AG08396 (cell line): ENCODE results near the gene CAMK1D.
"Not testable (repeated sequence)": the region's sequence is repeated elsewhere in the genome, so short reads cannot be mapped to it uniquely, and the experiment has no call there.

Source experiments
- DNase-seq: peaks from one replicate; pipeline ENCODE4 v3.0.0; 2012; ENCODE audit warnings: low spot score, mixed read lengths

The CAMK1D gene

DNA sequence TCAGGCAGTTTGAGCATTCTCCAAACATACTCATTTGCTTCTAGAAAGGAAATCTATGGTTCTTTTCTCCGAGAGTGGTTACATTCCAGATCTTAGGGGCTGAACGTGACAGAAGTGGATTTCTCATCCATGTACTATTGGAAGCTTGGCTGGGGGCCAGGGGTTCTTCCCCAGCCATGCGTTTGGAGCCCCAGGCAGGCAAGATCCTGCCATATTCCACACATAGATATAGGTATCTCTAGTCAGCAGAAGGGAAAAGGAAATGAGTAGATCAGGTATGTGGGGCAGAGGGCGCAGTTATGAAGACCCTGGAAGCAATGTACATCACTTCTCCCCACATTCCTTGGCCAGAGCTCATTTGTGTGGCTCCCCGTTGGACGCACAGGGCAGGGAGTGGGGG lies 352.3 kb downstream of the CAMK1D start:
- no peak for DNase-seq

DNA sequence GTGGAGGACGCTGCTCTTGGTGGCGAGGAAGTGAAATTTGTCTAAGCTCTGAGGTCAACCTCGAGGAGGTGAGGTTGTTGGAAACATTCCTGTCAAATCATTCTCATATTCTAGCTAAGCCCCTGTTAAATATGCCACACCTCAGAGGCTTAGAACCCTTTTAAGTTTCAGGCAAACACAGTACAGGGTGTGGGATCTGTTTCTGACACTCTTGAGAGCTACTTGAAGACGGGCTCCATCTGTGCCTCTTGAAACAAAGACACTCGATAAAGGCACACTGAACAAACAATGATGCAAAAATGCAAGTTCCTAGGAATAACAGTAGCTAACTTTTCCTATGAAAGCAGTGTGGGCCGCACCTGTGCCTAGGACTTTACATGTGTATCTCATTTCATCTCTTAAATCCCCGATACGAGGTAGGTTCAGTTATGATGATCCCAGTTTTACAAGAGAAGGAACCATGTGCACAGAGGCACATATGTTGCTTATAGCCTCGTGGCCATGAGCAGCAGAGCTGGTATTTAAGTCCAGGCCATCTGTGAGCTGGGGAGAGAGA lies 352.9 kb downstream of the CAMK1D start:
- no peak for DNase-seq

DNA sequence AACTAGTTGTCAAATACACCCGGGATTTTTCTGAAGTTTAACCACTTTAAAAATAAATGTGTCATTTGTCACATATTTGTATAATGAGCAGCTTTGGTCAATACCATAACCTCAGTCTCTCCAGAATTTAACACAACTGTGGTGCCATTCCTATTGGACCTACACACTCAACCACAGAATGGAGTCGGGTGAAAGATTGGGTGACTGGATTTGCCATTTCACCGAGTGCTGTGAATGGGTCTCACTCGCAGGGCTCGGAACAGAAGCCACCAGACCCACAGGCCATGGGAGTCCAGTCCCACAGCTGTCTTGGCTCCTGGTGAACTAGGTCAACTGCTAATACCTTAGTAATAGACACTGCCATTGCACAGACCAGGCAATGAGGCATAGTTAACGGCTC lies 353.8 kb downstream of the CAMK1D start:
- DNase-seq, result no peak

DNA sequence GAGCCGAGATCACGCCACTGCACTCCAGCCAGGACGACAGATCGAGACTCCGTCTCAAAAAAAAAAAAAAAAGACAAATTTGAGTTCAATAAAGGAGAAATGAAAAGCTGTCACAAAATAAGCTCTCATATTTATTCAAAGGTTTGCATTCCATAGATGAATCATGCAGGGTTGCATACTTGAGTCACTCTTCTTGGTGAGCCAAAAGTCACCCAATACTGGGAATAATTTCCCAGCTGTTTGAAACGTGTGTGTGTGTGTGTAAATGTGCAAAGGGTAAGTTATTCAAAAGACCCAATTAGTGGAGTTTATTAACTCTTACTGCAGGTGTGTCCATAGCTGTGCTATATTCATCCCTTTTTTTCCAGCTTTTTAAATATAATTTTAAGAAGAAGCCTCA lies 354.5 kb downstream of the CAMK1D start:
- peak; percentile 32 for DNase-seq

DNA sequence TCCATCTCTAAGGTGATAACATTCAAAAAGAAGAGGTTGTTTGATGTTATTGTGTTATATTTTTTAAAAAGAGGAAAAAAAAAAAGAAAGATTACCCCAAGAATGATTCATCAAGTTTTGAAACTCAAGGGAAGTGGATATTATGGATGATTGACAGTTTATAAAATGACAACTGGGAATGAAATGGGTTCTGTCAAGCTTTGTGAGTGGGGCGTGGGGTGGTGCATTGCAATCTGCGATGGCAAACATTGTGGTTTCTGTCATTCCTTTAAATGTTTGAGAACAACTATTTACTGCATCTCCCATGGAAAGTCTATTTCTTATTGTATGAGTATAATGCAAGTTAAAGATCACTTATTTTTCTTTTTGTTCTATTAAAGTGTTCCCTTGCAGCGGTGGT lies 355.1 kb downstream of the CAMK1D start:
- no peak for DNase-seq

DNA sequence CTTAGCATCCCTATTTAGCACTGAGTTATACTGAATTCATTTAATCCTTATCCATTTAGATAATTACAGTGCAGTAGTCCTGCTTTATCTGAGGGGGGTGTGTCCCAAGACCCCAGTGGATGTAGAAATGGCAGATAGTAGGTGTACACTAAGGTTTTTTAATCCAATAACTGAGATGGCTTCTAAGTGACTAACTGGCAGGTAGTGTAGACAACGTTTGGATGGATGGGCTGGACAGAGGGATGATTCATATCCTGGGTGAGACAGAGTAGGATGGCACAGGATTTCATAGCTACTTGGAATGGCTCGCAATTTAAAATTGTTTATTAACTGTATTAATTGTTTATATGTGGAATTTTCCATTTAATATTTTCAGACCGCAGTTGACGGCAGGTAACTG lies 356.6 kb downstream of the CAMK1D start:
- DNase-seq, result no peak

DNA sequence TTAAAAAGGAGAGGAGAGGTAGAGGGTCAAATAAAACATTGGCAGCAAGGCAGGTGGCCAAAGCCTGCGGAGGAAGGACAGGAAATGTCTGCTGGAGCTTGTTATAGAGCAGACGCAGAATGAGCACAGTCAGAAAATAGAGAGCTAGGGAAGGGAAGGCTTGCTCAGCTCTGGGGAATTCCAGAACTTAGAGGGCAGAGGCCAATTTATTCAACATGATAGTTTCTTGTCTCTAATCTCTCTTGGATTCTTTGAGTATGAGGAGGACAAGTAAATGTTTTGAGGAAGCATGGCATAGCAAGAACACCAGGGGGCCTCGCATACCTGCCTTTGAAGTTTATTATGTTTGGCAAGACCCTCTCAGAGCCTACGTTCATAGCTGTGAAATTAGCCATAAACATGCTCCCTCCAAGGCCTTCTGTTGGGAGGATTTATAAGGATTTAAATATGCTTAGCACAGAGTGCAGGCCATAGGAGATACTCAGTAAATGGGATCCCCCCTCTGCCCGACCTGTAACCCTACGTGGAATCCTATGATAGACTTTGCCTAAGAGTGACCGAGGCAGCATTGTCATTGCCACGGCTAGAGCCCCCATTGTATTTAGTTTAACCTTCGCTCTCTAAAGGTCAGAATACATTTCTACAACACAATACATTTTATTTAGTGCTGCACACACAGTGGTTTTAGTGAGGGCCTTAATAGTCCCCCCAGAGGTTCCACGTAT lies 358.3 kb downstream of the CAMK1D start:
- peak; percentile 53 for DNase-seq

DNA sequence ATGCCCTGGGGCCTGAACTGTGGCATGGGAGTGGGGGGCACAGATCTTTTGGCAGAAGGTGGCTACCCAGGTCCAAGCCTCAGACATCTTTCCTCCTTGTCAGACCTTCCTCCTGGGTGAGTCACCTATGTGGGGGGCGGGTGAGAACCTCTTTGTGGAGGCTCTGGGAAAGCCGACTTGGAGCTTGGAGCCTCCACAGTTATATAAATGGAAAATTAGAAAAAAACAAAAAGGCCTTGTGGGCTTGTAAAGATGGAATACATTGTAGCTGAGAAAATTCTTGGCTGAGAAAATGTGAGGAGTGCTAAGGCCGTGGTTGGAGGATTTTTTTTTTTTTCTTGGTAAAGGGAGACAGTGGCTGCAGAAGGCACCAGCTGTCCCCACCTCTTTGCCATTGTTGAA lies 359.7 kb downstream of the CAMK1D start:
- DNase-seq, result no peak

DNA sequence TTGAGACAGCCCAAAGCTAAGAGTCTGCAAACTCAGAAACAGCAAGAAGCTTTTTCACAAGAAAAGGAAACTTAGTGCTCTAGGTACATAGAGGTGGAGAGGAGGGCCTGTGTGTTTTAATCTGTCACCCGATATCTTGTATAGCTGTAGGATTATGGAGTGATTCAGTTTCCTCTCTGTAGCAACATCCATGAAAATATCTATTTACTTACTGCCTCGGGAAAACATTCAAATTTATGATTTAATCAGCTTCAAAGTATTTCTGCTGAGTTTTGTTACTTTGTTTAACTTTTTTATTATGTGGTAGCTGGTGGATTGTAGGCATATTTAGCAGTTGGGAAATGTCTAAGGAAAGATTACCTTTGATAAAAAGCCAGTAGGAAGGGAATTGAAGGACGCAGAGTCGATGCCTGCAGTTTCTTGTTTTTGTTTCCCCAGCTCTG lies 360.2 kb downstream of the CAMK1D start:
- DNase-seq, result no peak

DNA sequence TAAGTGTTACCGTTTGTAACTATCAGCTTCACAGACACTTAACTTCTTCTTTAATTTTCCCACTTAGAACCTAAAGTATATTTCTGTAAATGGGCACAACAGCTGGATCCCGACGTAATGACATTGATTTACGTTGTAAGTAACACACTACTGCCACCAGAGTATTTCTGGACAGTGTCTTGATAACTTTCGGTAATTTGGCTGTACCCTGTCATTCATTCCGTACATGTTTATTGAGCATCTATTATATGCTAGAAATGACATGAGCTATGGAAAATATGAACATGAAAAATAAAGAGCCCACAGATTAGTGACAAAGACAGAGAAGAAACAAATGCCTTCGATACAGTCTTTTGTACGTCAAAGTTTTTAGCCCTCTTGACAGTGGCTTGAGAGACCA lies 360.8 kb downstream of the CAMK1D start:
- DNase-seq, result no peak

DNA sequence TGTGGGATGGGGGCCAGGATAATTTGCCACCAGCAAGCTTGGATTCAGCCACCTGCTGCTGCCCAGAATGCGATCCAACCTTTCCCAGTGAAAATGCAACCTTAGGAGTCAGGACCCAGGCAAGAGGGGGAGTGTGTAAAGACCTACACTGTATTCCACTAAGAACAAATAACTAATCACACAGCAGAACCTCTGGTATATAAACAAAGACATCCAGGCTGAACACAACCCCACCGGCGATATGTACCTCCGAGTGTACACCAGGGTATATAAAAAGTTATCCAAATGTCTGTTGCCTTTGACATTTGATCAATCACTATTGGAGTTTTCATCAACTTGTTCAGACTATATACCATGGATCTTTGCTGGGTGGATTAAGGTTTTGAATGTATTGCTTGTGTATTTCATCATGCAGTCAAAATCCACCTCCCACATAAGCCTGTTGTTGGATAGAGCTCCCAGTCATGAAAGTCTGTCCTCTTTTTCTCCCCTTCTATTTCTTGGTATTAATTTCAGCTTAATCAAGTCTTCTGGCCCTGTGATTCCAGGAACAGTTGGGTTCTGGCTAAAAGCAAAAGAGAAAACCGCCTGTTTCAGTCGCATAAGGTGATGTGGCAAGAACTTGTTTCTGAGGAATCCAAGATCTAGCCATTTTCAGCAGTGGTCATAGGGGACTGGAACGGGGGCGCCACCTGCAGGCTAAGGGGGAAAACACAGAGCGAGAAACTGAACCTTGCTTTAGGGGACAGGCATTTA lies 361.4 kb downstream of the CAMK1D start:
- DNase-seq, result peak; percentile 72

DNA sequence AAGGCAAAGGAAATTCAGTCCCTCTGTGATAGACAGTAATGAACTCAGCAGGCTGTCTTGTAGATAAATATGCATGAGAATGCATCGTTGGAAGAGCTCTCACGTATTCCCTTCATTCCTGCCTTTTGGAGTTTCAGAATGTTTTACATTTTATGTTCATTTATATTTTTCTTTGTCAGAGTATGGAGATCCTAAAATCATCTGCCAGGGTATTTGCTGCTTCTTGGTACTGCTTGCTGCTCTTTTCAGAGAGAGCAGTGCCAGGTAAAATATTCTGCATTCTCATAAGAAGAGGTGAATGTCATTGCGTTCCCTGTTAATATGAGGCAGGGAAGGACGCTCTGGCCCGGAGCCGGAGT lies 362.0 kb downstream of the CAMK1D start:
- DNase-seq, result no peak

DNA sequence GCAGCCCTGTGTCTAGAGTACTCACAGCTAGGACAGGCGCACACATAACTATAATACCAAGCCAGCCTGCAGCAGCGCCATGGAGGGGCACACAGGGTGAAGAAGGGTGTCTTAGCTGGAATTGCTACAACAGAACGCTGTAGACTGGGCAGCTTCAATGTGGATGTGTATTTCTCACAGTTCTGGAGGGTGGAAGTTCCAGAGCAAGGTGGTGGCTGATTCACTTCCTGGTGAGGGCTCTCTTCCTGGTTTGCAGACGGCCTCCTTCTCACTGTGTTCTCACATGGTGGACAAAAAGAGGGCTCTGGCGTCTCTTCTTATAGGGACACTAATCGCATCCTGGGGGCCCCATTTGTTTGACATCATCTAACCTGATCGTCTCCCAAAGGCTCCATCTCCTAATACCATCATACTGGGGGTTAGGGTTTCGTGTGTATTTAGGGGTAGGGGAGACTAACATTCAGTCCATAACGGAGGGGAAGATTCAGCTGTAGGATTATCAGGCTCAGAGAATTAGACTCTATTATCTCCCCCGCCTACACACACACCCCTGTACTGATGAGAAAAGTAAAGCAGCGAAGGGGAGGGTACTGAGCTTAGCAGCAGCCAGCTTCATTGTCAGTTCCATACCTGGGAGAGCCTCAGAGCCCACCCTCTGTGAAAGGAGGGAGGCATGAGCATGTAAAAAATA lies 363.1 kb downstream of the CAMK1D start:
- DNase-seq, result no peak

DNA sequence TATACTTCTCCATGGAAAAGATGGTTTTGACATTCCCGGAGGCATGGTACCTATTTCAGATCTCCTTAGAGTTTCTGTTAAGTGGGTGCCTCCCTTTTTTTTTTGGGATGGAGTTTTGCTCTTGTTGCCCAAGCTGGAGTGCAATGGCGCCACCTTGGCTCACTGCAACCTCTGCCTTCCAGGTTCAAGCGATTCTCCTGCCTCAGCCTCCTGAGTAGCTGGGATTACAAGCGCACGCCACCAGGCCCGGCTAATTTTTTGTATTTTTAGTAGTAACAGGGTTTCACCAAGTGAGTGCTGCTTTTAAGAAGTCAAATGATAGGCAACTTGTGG lies 363.6 kb downstream of the CAMK1D start:
- DNase-seq, result not testable (repeated sequence)

DNA sequence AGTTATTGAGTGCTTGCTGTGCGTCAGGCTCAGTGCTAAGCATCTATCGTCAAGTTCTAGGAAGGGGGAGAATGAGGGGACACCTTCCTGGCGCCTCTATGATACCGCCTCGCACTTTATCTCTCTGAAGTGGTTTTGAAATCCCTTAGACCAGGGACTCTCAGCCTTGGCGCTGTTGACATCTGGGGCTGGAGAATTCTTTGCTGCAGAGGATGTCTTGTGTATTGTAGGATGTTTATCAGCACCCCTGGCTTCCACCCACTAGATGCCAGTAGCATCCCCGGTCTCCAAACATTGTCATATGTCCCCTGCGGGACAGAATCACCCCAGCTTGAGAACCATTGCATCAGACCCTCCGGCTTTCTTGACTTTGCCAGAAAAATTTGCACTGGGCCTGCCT lies 366.7 kb downstream of the CAMK1D start:
- DNase-seq, result no peak

DNA sequence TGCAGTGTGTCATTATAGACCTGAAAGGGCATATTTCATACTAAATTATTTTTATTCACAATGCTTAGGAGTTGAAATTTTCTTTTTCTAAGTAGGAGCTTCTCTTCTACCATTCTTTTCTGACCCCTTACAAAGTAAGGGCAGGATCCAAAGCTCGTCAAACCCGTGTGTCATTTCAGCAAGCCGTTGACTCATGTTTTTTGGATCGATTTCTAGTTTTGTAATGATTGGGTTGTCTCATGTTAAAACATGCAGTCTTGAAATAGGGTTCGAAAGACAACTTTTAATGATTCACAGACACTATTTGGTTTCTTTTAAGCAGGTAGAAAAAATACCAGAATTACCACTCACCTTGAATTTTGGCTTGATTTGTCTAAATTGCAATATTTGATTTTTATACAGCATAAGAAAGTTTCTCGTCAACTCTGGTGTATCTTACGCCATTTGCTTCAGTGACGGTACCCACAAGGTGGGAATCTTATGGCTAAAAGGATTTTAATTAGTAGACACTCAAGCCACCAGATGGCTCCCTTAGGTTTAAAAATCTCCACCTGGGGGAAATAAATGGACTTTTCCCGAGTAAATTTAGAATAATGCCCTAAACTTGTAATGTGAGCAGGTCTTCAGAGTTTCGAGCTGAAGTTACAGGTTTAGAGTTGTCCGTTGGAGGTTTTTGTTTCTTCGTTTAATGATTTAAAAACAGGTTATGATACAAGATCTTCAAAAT lies 368.8 kb downstream of the CAMK1D start:
- DNase-seq, result no peak

DNA sequence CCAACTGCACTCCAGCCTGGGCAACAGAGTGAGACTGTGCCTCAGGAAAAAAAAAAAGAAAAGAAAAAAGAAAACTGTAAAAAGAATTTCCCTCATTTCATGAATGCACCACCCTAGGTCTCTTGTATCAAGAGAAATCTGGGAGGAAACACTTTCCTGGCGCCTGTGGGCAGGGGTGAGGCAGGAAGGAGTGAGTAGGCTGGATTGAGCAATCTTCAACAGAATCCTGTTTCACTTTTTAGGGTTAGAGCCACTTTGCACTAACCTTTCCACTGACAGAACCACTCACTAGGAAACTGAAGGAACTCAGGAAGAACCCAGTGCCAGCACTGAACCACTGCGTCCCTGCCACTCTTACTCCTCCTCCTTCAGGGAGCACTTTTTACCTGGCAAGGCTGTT lies 370.0 kb downstream of the CAMK1D start:
- DNase-seq, result no peak

DNA sequence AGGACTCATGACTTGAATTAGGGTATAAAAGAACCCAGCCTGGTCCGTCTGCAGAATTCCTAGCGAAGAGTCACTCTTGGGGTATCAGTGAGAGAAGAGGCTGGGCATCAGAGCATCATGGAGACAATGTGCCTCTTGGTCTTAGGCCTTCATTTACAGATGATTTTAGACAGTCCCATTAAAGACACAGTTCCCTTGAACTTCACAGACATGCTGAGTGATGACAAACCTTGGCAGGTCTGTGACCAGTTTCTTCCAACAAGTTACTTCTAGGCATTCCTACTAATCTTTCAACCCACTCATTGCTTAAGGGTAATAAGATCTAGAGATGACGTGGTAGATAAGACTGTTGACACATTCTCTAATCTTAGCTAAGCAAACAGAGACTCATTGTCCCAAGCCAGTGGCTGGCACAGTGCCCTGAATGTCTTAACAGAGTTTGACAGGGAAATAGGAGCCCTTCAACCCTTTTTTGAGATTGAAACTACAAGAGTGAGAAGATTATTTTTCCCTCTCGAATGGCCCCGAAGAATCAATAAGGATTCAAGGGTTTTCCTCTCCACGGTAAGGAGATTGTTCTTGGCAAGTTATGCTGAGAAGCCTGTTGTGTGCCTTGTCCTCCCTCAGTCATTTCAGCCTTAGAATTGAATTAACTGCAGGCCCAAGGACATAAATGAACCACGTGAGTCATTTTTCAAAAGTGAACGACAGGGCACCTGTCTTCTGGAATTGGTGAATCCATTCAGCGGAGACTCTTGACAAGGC lies 371.1 kb downstream of the CAMK1D start:
- DNase-seq, result no peak

DNA sequence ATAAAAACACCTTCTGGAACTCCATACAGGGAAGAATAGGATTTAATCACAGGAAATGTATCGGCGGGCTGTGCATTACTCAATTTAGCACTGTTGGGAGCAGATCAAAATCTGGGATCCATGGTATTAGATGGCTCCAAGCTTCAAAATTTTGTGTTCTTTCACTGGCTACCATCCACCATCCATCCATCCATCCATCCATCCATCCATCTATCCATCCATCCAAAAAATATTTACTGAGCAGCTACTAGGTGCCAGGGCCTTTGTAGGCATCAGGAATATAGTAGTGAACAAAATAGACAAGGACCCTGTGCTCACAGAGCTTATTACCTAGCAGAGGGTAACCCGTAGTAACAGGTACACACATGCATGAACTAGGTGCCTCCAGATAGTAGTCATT lies 372.0 kb downstream of the CAMK1D start:
- no peak for DNase-seq

DNA sequence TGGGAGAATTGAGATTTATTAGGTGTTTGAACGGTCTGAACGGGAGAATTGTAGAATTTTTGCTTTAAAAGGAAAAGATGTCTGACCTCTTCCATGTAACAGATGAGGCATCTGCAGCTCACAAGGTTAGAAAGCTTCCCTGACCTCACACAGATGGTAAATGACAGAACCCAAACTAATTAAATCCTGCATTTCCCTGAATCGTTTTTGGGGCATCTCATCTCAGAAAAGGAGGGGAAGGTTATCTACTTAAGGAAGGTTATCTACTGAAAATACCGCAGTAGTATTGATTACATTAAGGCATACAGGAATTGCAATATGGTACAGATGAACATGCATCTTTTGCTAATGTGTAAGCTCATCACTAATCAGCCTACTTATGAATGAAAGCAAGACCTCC lies 373.9 kb downstream of the CAMK1D start:
- no peak for DNase-seq

DNA sequence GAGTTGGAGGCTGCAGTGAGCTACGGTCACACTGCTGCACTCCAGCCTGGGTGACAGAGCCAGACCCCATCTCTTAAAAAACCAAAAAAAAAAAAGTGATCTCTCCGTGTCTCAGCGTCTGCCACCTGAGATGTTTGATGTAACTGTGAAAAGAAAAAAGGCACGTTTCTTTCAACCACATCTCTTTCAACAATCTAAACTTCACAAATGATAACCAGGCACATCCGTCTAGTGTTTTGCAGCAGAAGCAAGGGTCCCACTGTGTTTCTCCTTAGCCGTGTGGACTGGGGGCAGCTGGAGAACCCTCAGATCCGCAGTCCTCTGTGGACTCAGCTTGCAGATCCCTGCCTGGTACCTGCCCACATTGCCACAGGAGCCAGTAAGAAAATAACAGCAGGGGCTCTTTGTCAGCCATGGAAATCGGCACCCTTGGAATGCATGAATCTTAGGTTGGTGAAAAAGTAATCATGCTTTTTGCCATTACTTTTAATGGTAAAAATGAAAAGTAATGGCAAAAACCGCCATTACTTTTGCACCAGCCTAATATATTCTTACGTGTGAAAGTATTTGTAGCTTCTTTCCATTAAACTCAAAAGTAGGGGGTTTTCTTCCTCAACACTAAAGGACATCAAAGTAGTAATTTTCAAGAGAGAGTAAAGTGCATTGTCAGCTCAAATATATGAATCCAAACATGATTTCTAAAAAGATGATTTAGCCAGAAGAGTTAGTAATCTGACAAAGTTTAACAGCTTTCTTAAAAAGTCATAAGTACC lies 375.6 kb downstream of the CAMK1D start:
- DNase-seq, result no peak
